SKM-1 treated with dmso at 0.1 percent for 144 hours (cell line): Measurements from ENCODE around the gene RSPO4.

Experiments used
- DNase-seq: peaks from one replicate; lab custom pipeline; 2025; ENCODE audit not compliant: unreplicated experiment; lab: John Stamatoyannopoulos, UW

Gene RSPO4

GRCh38 chr20:910870-911770 is 91.0 kb downstream of the RSPO4 start:
- no peak for DNase-seq

- DNase-seq = no peak
These were observed 91.8 kb downstream of the RSPO4 start for GRCh38 chr20:910132-910869.

- no peak for DNase-seq
These were observed 92.5 kb downstream of the RSPO4 start for GRCh38 chr20:909641-910040.
